Parietal lobe (tissue), 2 donors: ENCODE measurements around the gene PPP6R3. TPM values are rescaled to one million over a fixed set of nuclear protein-coding genes. Genes with fewer than 3 reads are reported as not detected.

Experiments
- small RNA-seq: library from RNA; depleted of rRNA; stranded (forward); fragments of <200 nt; gene quantifications from one replicate; pipeline ENCODE3, GENCODE V24; 2014; ENCODE audit warnings: low replicate concordance
- total RNA-seq: library from RNA; depleted of rRNA; stranded (reverse); fragments of >200 nt; gene quantifications from one replicate; pipeline ENCODE4 v1.2.3, GENCODE V29; 2014

PPP6R3 gene
- 182 TPM for total RNA-seq

GRCh38 chr11:68460741-68461574, at the start of gene PPP6R3:
Gene PPP6R3, plus strand, starts transcription at chr11:68460752. Its CDS starts 76,913 bp downstream, at chr11:68537665.

Small RNAs within 50 kb of the gene (small RNA-seq; reads per million reads assigned to genes)
- not detected for gene NDUFA3P2

Other genes starting within 250 kb of the PPP6R3 start
- 164 TPM for gene KMT5B, start 247.5 kb upstream of the PPP6R3 start, total RNA-seq
- gene C11orf24, start 188.8 kb upstream of the PPP6R3 start, total RNA-seq: 15.3 TPM
- gene LRP5, start 148.2 kb upstream of the PPP6R3 start, total RNA-seq: 25.4 TPM
- not detected for gene GAL, start 223.8 kb downstream of the PPP6R3 start, total RNA-seq